Esophagus (tissue), 2 donors: Measurements from ENCODE around the gene DUS2. TPM values are rescaled to one million over a fixed set of nuclear protein-coding genes. Genes with fewer than 3 reads are reported as not detected.
A peak's percentile ranks its signal among the peaks of the same experiment; 100 is the strongest.
"Not testable (repeated sequence)": the region's sequence is repeated elsewhere in the genome, so short reads cannot be mapped to it uniquely, and the experiment has no call there.

Experiments
- H3K27ac ChIP-seq, 2 donors: one replicate each; pipeline ENCODE4 v1.5.1; 2013; ENCODE audit warnings: low read depth in 2 of 2, mild to moderate bottlenecking in 2 of 2, inconsistent platforms in 1 of 2, low read length in 1 of 2, moderate library complexity in 1 of 2
- H3K27me3 ChIP-seq, 2 donors: one replicate each; pipeline ENCODE4 v1.6.1; 2013; ENCODE audit warnings: low read length in 2 of 2, control low read depth in 1 of 2, mild to moderate bottlenecking in 1 of 2; ENCODE audit not compliant: insufficient read depth in 2 of 2, control insufficient read depth in 1 of 2
- H3K36me3 ChIP-seq, 2 donors: one replicate each; pipeline ENCODE4 v1.6.1; 2013; ENCODE audit warnings: low read length in 1 of 2; ENCODE audit not compliant: control insufficient read depth in 2 of 2, insufficient read depth in 2 of 2
- H3K4me1 ChIP-seq, 2 donors: one replicate each; pipeline ENCODE4 v1.6.1; 2013; ENCODE audit warnings: low read length in 1 of 2; ENCODE audit not compliant: control insufficient read depth in 2 of 2, insufficient read depth in 2 of 2
- H3K4me3 ChIP-seq, 2 donors: one replicate each; pipeline ENCODE4 v1.5.1; 2013; ENCODE audit warnings: low read length in 2 of 2, mild to moderate bottlenecking in 2 of 2, low read depth in 1 of 2, moderate library complexity in 1 of 2
- H3K9me3 ChIP-seq, 2 donors: one replicate each; pipeline ENCODE4 v1.6.1; 2013; ENCODE audit warnings: mild to moderate bottlenecking in 2 of 2, low read depth in 1 of 2, low read length in 1 of 2, moderate library complexity in 1 of 2; ENCODE audit not compliant: control insufficient read depth in 2 of 2, insufficient read depth in 1 of 2
- WGBS, 2 donors: extraction: QIAGEN DNeasy Blood & Tissue Kit; methylation state at CpG; one replicate each; pipeline ENCODE4 v1.1.7; 2013; 5-methylcytosine and 5-hydroxymethylcytosine counted together
- polyA plus RNA-seq, 2 donors: library from polyadenylated mRNA; stranded (reverse); fragments of 200-250 nt; gene quantifications; one replicate each; pipeline ENCODE4 v1.2.3, GENCODE V29; 2013
- donor health status: healthy with polysubstance abuse.
- donor health status: Bipolar disorder and iron deficiency.

Gene DUS2
- polyA plus RNA-seq, 2 donors, result 6.2 to 11.1 TPM

DNA sequence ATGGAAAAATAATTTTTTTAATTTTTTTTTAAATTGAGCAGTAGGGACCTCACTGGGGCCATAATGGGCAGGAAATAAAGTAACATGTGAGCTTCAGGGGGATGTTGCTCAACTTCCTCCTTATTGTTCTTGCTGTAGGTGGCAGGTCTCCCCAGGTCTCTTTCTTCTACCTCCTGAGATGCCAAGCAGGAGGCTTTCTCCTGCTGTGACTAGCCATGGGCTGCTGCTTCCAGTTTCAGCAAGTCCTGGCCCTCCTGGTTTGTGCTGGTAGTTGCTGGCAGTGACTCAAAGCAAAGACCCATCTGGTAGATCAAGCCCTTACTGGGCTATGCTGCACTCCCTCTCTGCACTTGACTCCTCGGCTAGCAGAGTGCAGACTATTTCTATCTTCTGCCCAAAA is 9.6 kb upstream of the DUS2 start:
- Histone ChIP-seq H3K36me3 (no peaks in the 10 kb centered on the region), H3K4me3 (no peak overlapping the region), H3K27me3 (no peaks in the 10 kb centered on the region), H3K9me3 (no peaks in the 10 kb centered on the region), H3K4me1 (peaks cover 0 to 5% of the 10 kb centered on the region in 2 donors), H3K27ac (no peak overlapping the region)
- 47 to 60% methylated on average over 1 of the region's 1 CpG for WGBS, 2 donors

- H3K4me3 ChIP-seq, result no peak within 1 kb of the TSS
- no peaks in the 10 kb centered on the region for H3K9me3 ChIP-seq
- H3K36me3 ChIP-seq, result no peaks in the 10 kb centered on the region
- 84 to 85% methylated on average over 5 of the region's 5 CpGs for WGBS, 2 donors
- no peak within 1 kb of the TSS for H3K27ac ChIP-seq
- H3K4me1 ChIP-seq, result peaks cover 0 to 5% of the 10 kb centered on the region in 2 donors
- no peaks in the 10 kb centered on the region for H3K27me3 ChIP-seq
These were observed 7.4 kb upstream of the DUS2 start, which contains the start of gene DPEP2NB for GRCh38 chr16:68015681-68016080. TSS of gene DPEP2NB (minus strand) at chr16:68015911. CDS start at chr16:68015770, 141 bp downstream.

GRCh38 chr16:68019167-68019680 is 3.9 kb upstream of the DUS2 start:
- H3K9me3 ChIP-seq, result no peaks in the 10 kb centered on the region
- no peak overlapping the region for H3K27ac ChIP-seq
- 70 to 73% methylated on average over 8 of the region's 8 CpGs for WGBS, 2 donors

GRCh38 chr16:68021490-68021889 is 1.6 kb upstream of the DUS2 start:
- Histone ChIP-seq H3K36me3 (peaks cover 0 to 3% of the 10 kb centered on the region in 2 donors), H3K4me3 (no peak overlapping the region), H3K4me1 (peaks cover 8 to 11% of the 10 kb centered on the region in 2 donors), H3K27ac (no peak overlapping the region), H3K27me3 (no peaks in the 10 kb centered on the region), H3K9me3 (no peaks in the 10 kb centered on the region)
- WGBS, 2 donors, result 94 to 95% methylated on average over 10 of the region's 10 CpGs

More at GRCh38 chr16:68019167-68019680, 3.9 kb upstream of the DUS2 start:
- H3K36me3 ChIP-seq, result peaks cover 0 to 3% of the 10 kb centered on the region in 2 donors
- H3K4me3 ChIP-seq, result no peak overlapping the region
- H3K27me3 ChIP-seq, result no peaks in the 10 kb centered on the region
- H3K4me1 ChIP-seq, result peaks cover 8 to 11% of the 10 kb centered on the region in 2 donors

DNA sequence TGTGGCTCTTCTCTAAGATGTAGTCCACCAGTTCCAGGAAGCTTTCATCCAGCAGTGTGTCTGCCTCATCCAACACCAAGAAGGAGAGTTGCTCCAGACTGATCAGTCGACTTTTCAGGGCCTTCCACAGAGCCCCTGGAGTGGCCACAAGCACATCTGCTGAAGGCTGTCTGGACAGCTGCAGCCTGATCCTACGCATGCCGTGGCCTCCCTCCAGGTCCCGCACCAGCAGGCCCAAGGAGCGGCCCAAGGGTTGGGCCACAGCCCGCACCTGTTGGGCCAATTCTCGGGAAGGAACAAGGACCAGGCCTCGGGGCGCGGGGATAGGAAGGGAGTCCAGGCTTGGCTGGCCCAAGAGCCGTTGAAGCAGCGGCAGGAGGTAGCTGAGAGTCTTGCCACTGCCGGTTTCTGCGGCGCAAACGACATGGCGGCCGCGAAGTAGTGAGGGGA is 781 bp upstream of the DUS2 start:
- Histone ChIP-seq H3K4me1 (peaks cover 8 to 11% of the 10 kb centered on the region in 2 donors), H3K36me3 (peaks cover 0 to 3% of the 10 kb centered on the region in 2 donors), H3K27me3 (no peaks in the 10 kb centered on the region), H3K27ac (peak overlapping the region; percentile 72 to 94), H3K9me3 (no peaks in the 10 kb centered on the region), H3K4me3 (peak overlapping the region; percentile 75 to 99)
- 7 to 8% methylated on average over 19 of the region's 19 CpGs for WGBS, 2 donors

- H3K4me3 ChIP-seq, result no peak overlapping the region
- H3K27me3 ChIP-seq, result no peaks in the 10 kb centered on the region
- WGBS, 2 donors, result 93 to 97% methylated on average over 3 of the region's 3 CpGs
- H3K4me1 ChIP-seq, result peaks cover 0 to 4% of the 10 kb centered on the region in 2 donors
- H3K9me3 ChIP-seq, result no peaks in the 10 kb centered on the region
- no peaks in the 10 kb centered on the region for H3K36me3 ChIP-seq
- no peak overlapping the region for H3K27ac ChIP-seq
These were observed 5.9 kb downstream of the DUS2 start for GRCh38 chr16:68028996-68029395.

GRCh38 chr16:68030108-68030507 is 7.0 kb downstream of the DUS2 start:
- not testable (repeated sequence) for H3K36me3 ChIP-seq, H3K27me3 ChIP-seq, H3K27ac ChIP-seq, H3K4me1 ChIP-seq, H3K9me3 ChIP-seq, H3K4me3 ChIP-seq
- 56 to 67% methylated on average over 6 of the region's 6 CpGs for WGBS, 2 donors

DNA sequence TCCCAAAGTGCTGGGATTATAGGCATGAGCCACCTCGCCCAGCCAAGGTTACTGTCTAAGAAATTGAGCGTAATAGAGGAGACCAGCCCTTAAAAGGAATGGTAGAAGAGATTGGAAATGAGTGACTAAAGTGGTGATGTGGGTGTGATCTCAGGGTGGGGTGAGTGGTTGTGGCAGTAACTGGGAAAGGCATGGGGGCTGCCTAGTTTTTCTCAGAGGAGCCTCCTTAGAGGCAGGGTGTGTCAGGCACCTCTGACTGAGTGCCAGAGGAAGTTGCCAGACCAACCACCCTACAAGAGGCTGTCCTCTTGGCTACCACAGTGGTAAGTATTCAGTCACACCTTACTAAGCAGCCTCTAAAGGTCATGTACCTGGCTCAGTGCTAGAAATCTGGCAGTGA is 8.9 kb downstream of the DUS2 start:
- H3K27ac ChIP-seq, result peak overlapping the region; percentile 42 to 86

DNA sequence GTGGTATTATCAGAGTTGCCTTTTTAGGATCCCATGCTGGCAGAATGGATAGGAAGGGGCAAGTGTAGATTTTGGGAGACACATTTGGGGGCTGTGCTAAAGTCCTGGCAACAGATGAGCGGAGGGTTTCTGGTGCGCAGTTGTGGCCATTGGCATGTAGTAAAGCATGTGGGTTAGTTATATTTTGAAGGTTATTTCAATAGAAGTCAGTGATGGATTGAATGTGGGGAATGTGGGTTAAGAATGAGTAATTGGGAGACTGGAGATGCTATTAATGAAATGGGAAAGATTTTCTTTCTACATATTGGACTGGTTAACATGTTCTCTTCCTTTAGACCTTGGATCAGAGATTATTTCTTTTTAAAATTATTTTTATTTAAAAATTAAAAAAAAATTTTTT is 10.0 kb downstream of the DUS2 start:
- no peaks in the 10 kb centered on the region for H3K9me3 ChIP-seq
- no peaks in the 10 kb centered on the region for H3K27me3 ChIP-seq
- no peaks in the 10 kb centered on the region for H3K36me3 ChIP-seq
- peaks cover 0 to 4% of the 10 kb centered on the region in 2 donors for H3K4me1 ChIP-seq
- H3K27ac ChIP-seq, result no peak overlapping the region
- H3K4me3 ChIP-seq, result no peak overlapping the region
- 97 to 98% methylated on average over 2 of the region's 2 CpGs for WGBS, 2 donors

More for the DNA sequence above, 8.9 kb downstream of the DUS2 start:
- Histone ChIP-seq H3K36me3 (no peaks in the 10 kb centered on the region), H3K4me3 (no peak overlapping the region), H3K27me3 (no peaks in the 10 kb centered on the region), H3K4me1 (peaks cover 0 to 4% of the 10 kb centered on the region in 2 donors), H3K9me3 (no peaks in the 10 kb centered on the region)
- 68 to 74% methylated on average over 2 of the region's 2 CpGs for WGBS, 2 donors

DNA sequence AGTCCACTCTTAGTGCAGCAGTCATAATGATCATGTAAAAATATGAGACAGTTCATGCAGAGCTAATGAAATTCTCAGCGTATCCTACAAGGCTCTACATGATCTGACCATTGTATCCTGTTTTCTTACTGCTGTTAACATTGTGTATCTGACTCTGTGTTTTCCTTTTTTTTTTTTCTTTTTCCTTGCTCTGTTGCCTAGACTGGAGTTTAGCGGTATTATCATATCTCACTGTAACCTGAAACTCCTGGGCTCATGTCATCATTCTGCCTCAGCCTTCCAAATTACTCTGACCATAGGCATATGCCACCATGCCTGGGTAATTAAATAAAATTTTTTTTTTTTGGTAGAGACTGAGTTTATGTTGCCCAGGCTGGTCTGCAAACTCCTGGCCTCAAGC is 12.1 kb downstream of the DUS2 start:
- 87% methylated on average over 2 of the region's 2 CpGs for WGBS, 2 donors

More for the DNA sequence above, 12.1 kb downstream of the DUS2 start:
- H3K4me3 ChIP-seq, result no peak overlapping the region
- no peaks in the 10 kb centered on the region for H3K27me3 ChIP-seq
- H3K36me3 ChIP-seq, result no peaks in the 10 kb centered on the region
- no peak overlapping the region for H3K27ac ChIP-seq
- peaks cover 0 to 4% of the 10 kb centered on the region in 2 donors for H3K4me1 ChIP-seq
- H3K9me3 ChIP-seq, result no peaks in the 10 kb centered on the region
